Right ventricle myocardium superior (tissue), 1 donor: ENCODE results near the gene DISC1. TPM values are rescaled to one million over a fixed set of nuclear protein-coding genes. Genes with fewer than 3 reads are reported as not detected.
"Not testable (repeated sequence)": the region's sequence is repeated elsewhere in the genome, so short reads cannot be mapped to it uniquely, and the experiment has no call there.

ENCODE experiments used
- ATAC-seq: fragments of 200-7000 bp; cut with Tn5 transposase; one replicate; pipeline ENCODE4 v1.9.1; 2020; ENCODE audit warnings: mild to moderate bottlenecking; ENCODE audit not compliant: poor library complexity
- DNase-seq: peaks from one replicate; pipeline ENCODE4 v3.0.0-alpha.2; 2020
- intact Hi-C: fragments of 100-400 bp; cut with DNase I; formaldehyde crosslinking; loops from one replicate; pipeline ENCODE4 v1.11.2; 2022
- total RNA-seq: library from RNA; stranded (reverse); fragmentation: NEBNext Ultra II Directional; extraction: Animal tissue kit (Norgen Biotek cat#: 25700); gene quantifications from one replicate; pipeline ENCODE4 v1.2.1, GENCODE V29; 2021
- donor health status: DM: no; HTN: yes; CAD: no; lungs with severe emphysema.

The DISC1 gene
- total RNA-seq, 1 donor from 2014 or later: 3.0 TPM

- DNase-seq (no peak), ATAC-seq (peak; percentile 69)
- intact Hi-C loops: no loop called here
These were observed 22.9 kb upstream of the DISC1 start for GRCh38 chr1:231603598-231604275.

- ATAC-seq (no peak), DNase-seq (no peak)
- intact Hi-C loops: no loop called here
These were observed 22.3 kb upstream of the DISC1 start for GRCh38 chr1:231604276-231604621.

GRCh38 chr1:231605149-231606100, 21.2 kb upstream of the DISC1 start:
- intact Hi-C loops: no loop called here
- ATAC-seq (no peak), DNase-seq (no peak)

- intact Hi-C loops: no loop called here
These were observed 19.9 kb upstream of the DISC1 start for GRCh38 chr1:231606712-231607111.

GRCh38 chr1:231610388-231610787, 16.2 kb upstream of the DISC1 start:
- intact Hi-C loops: no loop called here
- ATAC-seq (no peak), DNase-seq (no peak)

More at GRCh38 chr1:231606712-231607111, 19.9 kb upstream of the DISC1 start:
- ATAC-seq (no peak), DNase-seq (no peak)

- DNase-seq (no peak), ATAC-seq (no peak)
- intact Hi-C loops: no loop called here
These were observed 15.5 kb upstream of the DISC1 start for GRCh38 chr1:231611111-231611510.

- intact Hi-C loops: no loop called here
- no peak for ATAC-seq
These were observed 14.7 kb upstream of the DISC1 start for GRCh38 chr1:231611851-231612250.

GRCh38 chr1:231612393-231613089, 14.0 kb upstream of the DISC1 start:
- intact Hi-C loops: no loop called here
- DNase-seq (peak; percentile 63), ATAC-seq (peak; percentile 72)

More at GRCh38 chr1:231611851-231612250, 14.7 kb upstream of the DISC1 start:
- DNase-seq: no peak

GRCh38 chr1:231613419-231614349, 12.9 kb upstream of the DISC1 start:
- no peak for DNase-seq
- intact Hi-C loops: no loop called here
- ATAC-seq: no peak

GRCh38 chr1:231616667-231617066, 9.9 kb upstream of the DISC1 start:
- intact Hi-C loops: no loop called here
- ATAC-seq: no peak
- no peak for DNase-seq

- no peak for ATAC-seq
- intact Hi-C loops: no loop called here
- DNase-seq: no peak
These were observed 7.9 kb upstream of the DISC1 start for GRCh38 chr1:231618609-231619256.

GRCh38 chr1:231619257-231619634, 7.3 kb upstream of the DISC1 start:
- no peak for DNase-seq
- no peak for ATAC-seq
- intact Hi-C loops: no loop called here

- ATAC-seq: not testable (repeated sequence)
These were observed 1.5 kb upstream of the DISC1 start for GRCh38 chr1:231625042-231625441.

GRCh38 chr1:231625975-231626534, 535 bp upstream of the DISC1 start:
- intact Hi-C loops: no loop called here
- DNase-seq (no peak), ATAC-seq (no peak)

More at GRCh38 chr1:231625042-231625441, 1.5 kb upstream of the DISC1 start:
- DNase-seq, intact Hi-C loops: not testable (repeated sequence)

GRCh38 chr1:231626951-231627614, 493 bp downstream of the DISC1 start:
- DNase-seq: peak; percentile 88
- intact Hi-C loops: no loop called here

GRCh38 chr1:231628207-231628876, 1.8 kb downstream of the DISC1 start:
- ATAC-seq: no peak

More at GRCh38 chr1:231626951-231627614, 493 bp downstream of the DISC1 start:
- peak; percentile 89 for ATAC-seq

More at GRCh38 chr1:231628207-231628876, 1.8 kb downstream of the DISC1 start:
- no peak for DNase-seq
- intact Hi-C loops: no loop called here
